GM15510 (cell line): ENCODE results near the gene PARM1.

Experiments used
- POLR2A ChIP-seq: IDR thresholded peaks from 3 replicates; pipeline ENCODE4 v1.6.1; 2011; ENCODE audit warnings: borderline replicate concordance; ENCODE audit not compliant: insufficient read length; ENCODE audit errors: extremely low read depth

PARM1 gene

DNA sequence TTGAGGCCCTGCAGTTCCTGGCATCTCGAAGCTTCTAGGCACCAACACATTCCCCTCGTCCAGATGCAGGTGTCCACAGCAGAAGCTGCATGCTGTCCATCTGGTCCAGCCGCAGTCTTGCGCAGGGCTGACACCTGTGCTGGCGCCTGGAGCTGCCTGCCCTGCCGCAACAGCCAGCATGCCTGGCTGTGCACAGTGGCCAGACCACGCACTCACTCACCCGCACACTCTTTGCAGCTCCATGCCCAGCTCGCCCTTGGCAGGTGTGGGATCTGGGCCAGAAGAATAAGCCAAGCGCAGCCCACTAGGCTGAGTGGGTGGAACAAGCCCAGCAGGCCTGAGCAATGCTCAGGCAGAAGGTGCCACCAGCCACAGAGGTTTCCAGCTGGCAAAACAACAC is 125.6 kb downstream of the PARM1 start:
- no peak for TF ChIP-seq POLR2A

DNA sequence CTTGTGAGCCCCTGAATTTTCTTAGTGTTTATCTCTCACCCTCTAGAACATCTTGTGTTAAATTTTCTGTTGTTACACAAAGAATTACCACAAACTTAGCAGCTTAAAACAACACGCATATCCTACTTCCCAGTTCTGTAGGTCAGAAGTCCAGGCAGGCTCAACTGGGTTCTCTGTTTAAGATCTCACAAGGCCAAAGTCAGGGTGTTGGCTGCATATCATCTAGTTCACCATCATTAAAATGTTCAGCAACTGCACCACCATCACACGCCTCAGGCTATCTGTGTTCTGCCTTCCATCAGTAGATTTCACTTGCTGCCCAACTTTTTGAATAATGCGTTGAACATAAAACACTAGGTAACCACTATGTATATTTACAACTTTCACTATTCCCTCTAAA is 130.5 kb downstream of the PARM1 start:
- TF ChIP-seq POLR2A: no peak

DNA sequence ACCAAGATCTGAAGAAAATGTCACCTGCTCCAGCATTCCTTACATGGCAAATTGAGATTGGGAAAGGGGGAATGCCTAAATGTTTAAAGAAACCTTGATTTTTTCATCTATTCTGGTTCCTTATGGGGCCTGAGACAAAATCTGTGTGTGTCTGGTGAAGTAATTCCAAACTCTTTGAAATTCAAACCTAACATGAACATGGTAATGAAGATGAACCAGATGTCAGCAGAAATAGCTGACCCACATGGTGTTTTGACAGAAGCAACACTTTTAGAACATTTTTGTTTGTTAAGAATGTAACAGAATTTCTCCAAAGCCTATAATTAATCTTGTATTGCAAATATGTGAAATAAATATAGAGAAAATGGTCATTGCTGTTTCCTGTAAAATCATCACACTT is 133.0 kb downstream of the PARM1 start:
- TF ChIP-seq POLR2A: no peak

DNA sequence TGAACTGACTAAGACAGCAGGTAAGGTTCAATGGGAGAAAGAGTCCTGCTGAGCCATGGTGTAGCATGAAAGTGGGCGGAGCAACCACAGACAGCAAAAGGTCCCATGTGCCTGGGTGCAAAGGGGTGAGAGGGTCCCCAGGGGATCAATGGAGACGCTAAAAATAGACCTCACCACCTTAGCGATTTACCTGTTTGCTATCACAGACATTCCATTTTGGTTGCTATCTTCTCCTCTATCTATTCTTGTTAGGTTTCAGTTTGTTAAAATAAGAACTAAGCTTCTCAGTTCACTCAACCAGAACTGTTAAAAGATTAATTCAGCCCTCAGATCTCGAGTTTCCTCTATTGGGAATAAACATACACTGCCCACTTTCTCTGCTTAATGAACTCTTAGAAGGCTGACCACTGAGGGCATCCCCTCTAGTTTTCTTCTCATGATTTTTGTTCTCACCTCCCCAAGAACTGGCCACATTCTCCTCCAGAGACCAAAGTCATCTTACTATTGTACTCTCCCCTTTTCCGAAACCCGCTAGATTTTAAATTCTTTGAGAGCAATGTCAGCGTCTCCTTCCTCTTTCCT is 136.7 kb downstream of the PARM1 start:
- no peak for TF ChIP-seq POLR2A

DNA sequence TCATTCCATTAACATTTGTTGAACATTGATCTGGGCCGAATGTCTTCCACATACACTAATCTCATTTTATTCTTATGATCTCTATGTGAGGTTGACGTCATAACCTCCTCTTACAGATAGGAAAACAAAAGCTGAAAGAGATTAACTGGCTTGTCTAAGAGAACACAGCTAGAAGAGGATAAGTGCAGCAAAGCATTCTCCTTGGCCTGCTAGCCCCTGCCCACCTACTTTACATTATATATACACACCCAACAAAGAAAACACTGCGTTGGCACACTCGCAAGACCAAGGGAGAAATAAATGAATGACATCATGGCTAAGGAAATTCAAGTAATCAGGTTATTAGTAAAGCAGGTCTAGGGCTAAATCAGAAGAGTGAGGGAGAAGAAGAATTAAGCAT is 138.4 kb downstream of the PARM1 start:
- no peak for TF ChIP-seq POLR2A

DNA sequence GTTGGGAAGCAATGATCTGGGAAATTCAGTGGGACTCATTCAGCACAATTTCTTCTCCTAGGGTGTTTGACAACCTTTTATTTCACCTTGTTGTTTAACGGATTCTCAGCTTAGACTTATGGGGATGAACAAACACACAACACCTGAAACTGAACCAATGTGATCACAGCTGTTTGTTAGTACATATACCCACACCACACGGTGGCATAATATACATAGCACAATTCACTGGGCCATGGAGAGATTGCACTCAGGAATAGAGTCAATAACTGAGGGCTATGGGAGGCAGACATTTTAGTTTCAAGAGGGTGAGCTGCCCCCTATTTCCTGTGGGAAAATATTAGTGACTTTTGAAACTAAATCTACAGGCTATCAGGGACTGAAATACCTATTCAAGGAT is 148.0 kb downstream of the PARM1 start:
- no peak for TF ChIP-seq POLR2A

DNA sequence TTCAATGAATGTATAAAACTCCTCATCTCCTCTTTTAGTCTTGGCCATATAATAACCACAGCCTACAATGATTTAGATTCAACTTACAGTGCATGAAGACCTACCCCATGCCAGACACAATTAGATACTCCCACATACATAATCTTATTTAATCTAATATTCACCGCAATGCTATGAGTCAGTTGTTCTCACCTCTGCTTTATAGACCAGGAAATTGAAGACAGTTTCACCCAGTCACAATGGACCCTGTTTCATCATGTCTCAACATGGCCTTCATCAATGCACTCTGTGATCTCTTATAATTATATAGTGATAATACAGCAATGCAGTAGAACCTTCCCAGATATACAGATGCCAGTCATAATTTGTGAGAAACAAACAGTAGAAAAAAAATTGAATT is 148.6 kb downstream of the PARM1 start:
- TF ChIP-seq POLR2A: no peak

DNA sequence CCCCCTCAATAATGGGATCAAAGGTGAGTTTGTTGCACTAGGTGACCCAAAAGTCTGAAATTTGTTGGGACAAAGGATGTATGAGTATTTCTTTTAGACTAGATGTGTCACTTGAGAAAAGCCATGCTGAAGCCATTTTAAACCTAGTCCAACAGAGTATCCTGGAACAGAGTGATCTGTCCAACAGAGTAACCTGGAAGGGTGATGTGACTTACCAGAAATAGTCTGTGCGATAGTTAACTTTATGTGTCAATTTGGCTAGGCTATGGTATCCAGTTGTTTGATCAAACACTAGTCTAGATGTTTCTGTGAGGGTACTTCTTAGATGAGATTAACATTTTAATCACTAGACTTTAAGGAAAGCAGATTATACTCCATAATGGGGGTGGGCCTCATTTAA is 154.5 kb downstream of the PARM1 start:
- TF ChIP-seq POLR2A: no peak

DNA sequence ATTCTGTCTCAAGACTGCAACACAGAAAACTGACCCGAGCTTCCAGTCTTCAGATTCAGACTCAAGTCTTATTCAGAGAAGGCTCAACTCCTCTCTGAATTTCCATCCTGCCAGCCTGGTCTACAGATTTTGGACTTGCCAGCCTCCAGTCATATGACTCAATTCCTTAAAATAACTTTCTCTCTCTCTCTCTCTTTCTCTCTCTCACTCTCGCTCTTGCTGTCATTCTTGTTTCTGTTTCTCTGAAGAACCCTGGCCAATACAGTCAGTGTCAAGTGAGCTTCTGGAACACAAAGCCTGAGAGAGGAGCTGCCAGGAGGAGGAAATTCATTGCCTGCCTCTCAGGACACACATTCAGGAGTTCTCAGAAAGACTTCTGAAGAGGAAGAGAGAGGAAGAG is 154.9 kb downstream of the PARM1 start:
- TF ChIP-seq POLR2A: no peak

DNA sequence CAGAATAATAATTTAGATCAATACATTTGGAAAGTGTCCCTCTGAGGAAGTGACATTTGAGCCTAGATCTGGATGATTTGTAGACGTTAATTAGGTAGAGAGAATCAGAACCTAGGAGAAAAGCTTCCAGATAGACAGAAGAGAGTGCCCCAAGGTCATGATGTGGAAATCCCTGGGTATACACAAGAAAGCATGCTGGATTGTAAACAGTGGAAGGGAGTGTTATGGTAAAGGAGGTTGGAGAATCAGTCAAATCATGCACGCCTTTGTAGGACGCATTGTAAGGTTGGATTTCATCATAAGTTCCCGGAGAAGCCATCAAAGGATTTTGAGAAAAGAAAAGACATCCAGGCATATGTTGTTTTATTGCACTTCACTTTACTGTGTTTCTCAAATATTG is 156.3 kb downstream of the PARM1 start:
- TF ChIP-seq POLR2A: no peak

DNA sequence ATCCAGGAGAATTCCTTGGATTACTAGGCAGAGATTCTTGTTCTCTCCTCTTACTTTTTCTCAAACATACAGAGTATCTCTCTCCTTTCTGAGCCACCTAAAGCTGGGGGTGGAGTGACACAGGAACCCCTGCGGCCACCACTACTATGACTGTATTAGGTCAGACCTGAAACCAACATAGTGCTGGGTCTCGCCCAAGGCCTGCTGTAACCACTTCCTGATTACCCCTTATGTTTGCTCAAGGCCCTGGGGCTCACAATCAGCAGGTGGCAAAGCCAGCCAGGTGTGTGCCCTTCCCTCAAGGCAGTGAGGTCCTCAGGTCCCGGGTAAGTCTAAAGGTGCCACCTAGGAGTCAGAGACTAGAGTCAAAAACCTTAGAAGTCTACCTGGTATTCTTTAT is 166.4 kb downstream of the PARM1 start:
- no peak for TF ChIP-seq POLR2A
